Osteoblast (primary cell): ENCODE results near the gene RPS14. TPM values are rescaled to one million over a fixed set of nuclear protein-coding genes. Genes with fewer than 3 reads are reported as not detected.

ENCODE experiments used
- DNase-seq: peaks from one replicate; pipeline ENCODE4 v3.0.0; 2011; ENCODE audit warnings: low spot score, mixed read lengths; ENCODE audit not compliant: insufficient read length; ENCODE audit errors: missing footprints
- H2AFZ ChIP-seq: 2 replicates; pipeline ENCODE4 v1.6.0; 2011; ENCODE audit warnings: mild to moderate bottlenecking, low read length
- H3K27ac ChIP-seq: 2 replicates; pipeline ENCODE4 v1.5.1; 2011; ENCODE audit warnings: mild to moderate bottlenecking, low read depth, low read length, moderate library complexity
- H3K27me3 ChIP-seq: 2 replicates; pipeline ENCODE4 v1.6.0; 2012; ENCODE audit warnings: mild to moderate bottlenecking, control low read depth, inconsistent platforms, low read length, moderate library complexity; ENCODE audit not compliant: insufficient read depth
- H3K36me3 ChIP-seq: 2 replicates; pipeline ENCODE4 v1.5.1; 2011; ENCODE audit warnings: mild to moderate bottlenecking, low read length, control low read depth, moderate library complexity; ENCODE audit not compliant: insufficient read depth
- H3K4me1 ChIP-seq: 2 replicates; pipeline ENCODE4 v1.5.1; 2011; ENCODE audit warnings: mild to moderate bottlenecking, low read length, control low read depth, moderate library complexity; ENCODE audit not compliant: insufficient read depth
- H3K4me2 ChIP-seq: 2 replicates; pipeline ENCODE4 v1.6.0; 2011; ENCODE audit warnings: mild to moderate bottlenecking, low read length; ENCODE audit not compliant: insufficient read depth
- H3K4me3 ChIP-seq: fragments of 200-600 bp; sonication (generic); 3 replicates; pipeline ENCODE4 v1.5.1; 2012; ENCODE audit warnings: mild to moderate bottlenecking, low read length, inconsistent platforms; ENCODE audit not compliant: insufficient read depth
- H3K79me2 ChIP-seq: 2 replicates; pipeline ENCODE4 v1.6.0; 2012; ENCODE audit warnings: mild to moderate bottlenecking, low read length, control low read depth, inconsistent platforms; ENCODE audit not compliant: insufficient read depth
- H3K9me3 ChIP-seq: 2 replicates; pipeline ENCODE4 v1.5.1; 2011; ENCODE audit warnings: low read depth, low read length, control low read depth
- H4K20me1 ChIP-seq: 2 replicates; pipeline ENCODE4 v1.6.0; 2012; ENCODE audit warnings: mild to moderate bottlenecking, low read length, control low read depth; ENCODE audit not compliant: insufficient read depth
- CTCF ChIP-seq: IDR thresholded peaks from 2 replicates; pipeline ENCODE4 v1.5.1; 2011; ENCODE audit warnings: mild to moderate bottlenecking, low read depth, low read length, moderate library complexity; ENCODE audit errors: extremely low read depth
- total RNA-seq: library from RNA; depleted of rRNA; stranded (reverse); fragments of >200 nt; gene quantifications from 2 replicates; pipeline ENCODE4 v1.2.3, GENCODE V29; 2012

The RPS14 gene
- total RNA-seq, 1 donor: 1,720 TPM

- H3K36me3 ChIP-seq: peaks cover 14% of the 10 kb centered on the region
- TF ChIP-seq CTCF: no peak
- peaks cover 35% of the 10 kb centered on the region for H3K4me1 ChIP-seq
- H3K79me2 ChIP-seq: peaks cover 58% of the 10 kb centered on the region
- H3K27ac ChIP-seq: peak overlapping the region; percentile 91
- H3K4me2 ChIP-seq: peak overlapping the region; percentile 83
- H3K4me3 ChIP-seq: peak overlapping the region; percentile 96
- H3K27me3 ChIP-seq: no peaks in the 10 kb centered on the region
- peaks cover 25% of the 10 kb centered on the region for H4K20me1 ChIP-seq
- peak; percentile 96 for DNase-seq
- no peaks in the 10 kb centered on the region for H3K9me3 ChIP-seq
- H2AFZ ChIP-seq: peak overlapping the region; percentile 63
These were observed 36.3 kb upstream of the RPS14 start for GRCh38 chr5:150485693-150486401.

- Histone ChIP-seq H3K27me3 (no peaks in the 10 kb centered on the region), H3K4me2 (peak overlapping the region; percentile 83), H3K79me2 (peaks cover 51% of the 10 kb centered on the region), H2AFZ (peak overlapping the region; percentile 63), H3K36me3 (peaks cover 7% of the 10 kb centered on the region), H3K4me1 (peaks cover 28% of the 10 kb centered on the region), H4K20me1 (peaks cover 20% of the 10 kb centered on the region), H3K27ac (peak overlapping the region; percentile 84), H3K4me3 (peak overlapping the region; percentile 96), H3K9me3 (no peaks in the 10 kb centered on the region)
- DNase-seq: peak; percentile 41
- TF ChIP-seq CTCF: no peak
These were observed 35.6 kb upstream of the RPS14 start for GRCh38 chr5:150484964-150485692.

GRCh38 chr5:150481972-150482406 lies 32.5 kb upstream of the RPS14 start:
- H4K20me1 ChIP-seq: no peaks in the 10 kb centered on the region
- no peak overlapping the region for H3K4me2 ChIP-seq
- H3K27me3 ChIP-seq: no peaks in the 10 kb centered on the region
- no peak overlapping the region for H3K4me3 ChIP-seq
- no peak overlapping the region for H3K27ac ChIP-seq
- H2AFZ ChIP-seq: no peak overlapping the region
- no peaks in the 10 kb centered on the region for H3K9me3 ChIP-seq
- H3K79me2 ChIP-seq: peaks cover 19% of the 10 kb centered on the region
- peak; percentile 44 for DNase-seq
- TF ChIP-seq CTCF: no peak
- H3K36me3 ChIP-seq: no peaks in the 10 kb centered on the region
- H3K4me1 ChIP-seq: peaks cover 6% of the 10 kb centered on the region

GRCh38 chr5:150481708-150481965 lies 32.1 kb upstream of the RPS14 start:
- Histone ChIP-seq H2AFZ (no peak overlapping the region), H3K4me3 (no peak overlapping the region), H3K36me3 (no peaks in the 10 kb centered on the region), H4K20me1 (no peaks in the 10 kb centered on the region), H3K4me2 (no peak overlapping the region), H3K27me3 (no peaks in the 10 kb centered on the region), H3K4me1 (peaks cover 10% of the 10 kb centered on the region), H3K9me3 (no peaks in the 10 kb centered on the region), H3K27ac (no peak overlapping the region), H3K79me2 (peaks cover 16% of the 10 kb centered on the region)
- DNase-seq: no peak
- TF ChIP-seq CTCF: no peak
